NCI-H2081 (cell line): ENCODE measurements around the gene ADGRL1.

Experiments used
- DNase-seq, 2 experiments: peaks; one replicate each; lab custom pipeline; 2025; lab: John Stamatoyannopoulos, UW

The ADGRL1 gene

DNA sequence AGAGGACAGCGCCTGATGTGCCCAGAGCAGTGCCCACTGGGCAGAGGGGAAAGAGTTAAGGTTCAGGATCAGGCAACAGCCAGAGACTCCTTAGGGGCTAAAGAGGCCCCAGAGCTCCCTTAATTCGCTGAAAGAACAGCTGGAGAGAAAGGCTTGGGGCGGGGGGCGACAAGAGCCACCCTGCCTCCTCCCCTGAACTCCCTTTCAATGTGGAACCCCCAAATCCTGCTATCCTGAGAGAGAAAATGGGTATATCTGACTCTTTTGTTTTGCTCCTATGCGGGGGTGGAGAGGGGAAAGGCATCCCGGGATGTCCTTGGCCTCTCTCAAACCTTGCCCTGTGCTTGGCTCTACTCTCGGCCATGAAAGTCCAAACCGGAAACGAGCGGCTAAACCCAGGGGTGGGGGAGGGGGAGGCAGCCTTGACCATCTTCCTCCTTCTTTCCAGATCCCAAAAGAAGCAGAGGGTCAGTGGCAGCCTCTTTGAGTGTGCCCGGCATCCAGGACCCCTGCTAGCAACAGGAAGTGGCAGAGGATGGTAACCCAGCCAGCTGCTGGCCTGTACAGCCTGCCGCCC is 93.1 kb downstream of the ADGRL1 start:
- DNase-seq: no peak

DNA sequence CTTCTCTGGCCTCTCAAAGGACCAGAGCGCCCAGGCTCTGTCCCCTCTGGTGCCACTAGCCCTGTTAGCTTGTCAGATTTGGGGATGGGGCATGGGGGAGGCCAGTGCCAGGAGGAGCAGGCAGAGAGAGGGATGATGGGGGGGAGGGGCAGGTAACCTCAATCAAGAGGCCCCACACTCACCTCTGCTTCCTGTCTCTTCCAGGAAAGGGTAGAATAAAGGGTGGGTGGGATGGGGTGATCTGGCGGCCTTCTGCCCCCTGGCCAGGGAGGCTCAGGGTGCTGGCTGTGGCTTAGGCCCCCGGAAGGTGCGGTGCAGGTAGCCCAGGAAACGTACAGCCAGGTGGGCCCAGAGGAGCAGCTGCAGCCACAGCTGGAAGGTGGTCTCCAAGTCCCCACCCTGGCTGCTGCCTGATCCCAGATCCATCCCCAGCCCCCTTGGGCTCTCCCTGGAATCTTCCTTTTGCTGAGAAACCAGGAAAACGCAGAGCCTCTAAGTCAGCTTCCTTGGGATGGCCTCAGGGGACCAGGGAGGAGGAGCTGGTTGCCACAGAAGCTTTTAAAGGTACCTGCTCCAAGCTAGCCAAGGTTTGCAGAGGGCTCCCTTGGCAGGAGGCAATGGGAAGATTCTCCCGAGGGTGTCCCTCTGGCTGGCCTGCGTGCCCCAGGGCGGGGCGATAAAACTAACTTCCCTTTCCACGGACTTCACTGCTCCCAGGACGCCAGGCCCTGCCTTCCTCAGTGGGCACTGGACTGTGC is 93.7 kb downstream of the ADGRL1 start:
- no peak for DNase-seq

DNA sequence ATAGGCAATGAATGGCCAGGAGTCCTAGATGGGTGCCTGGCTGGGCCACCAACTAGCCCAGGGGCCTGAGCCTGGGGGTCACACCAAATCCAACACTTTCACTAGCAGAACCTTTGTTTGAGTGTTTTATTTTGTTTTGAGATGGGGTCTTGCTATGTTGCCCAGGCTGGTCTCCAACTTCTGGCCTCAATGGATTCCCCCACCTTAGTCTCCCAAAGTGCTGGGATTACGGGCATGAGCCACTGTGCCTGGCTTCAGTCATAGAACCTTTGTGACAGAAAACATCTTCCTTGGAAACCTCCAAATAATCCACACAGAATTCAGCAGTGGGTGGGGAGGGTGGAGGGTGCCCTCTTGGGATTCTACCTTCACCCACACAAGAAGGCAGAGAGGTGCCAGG is 94.5 kb downstream of the ADGRL1 start:
- DNase-seq: no peak

DNA sequence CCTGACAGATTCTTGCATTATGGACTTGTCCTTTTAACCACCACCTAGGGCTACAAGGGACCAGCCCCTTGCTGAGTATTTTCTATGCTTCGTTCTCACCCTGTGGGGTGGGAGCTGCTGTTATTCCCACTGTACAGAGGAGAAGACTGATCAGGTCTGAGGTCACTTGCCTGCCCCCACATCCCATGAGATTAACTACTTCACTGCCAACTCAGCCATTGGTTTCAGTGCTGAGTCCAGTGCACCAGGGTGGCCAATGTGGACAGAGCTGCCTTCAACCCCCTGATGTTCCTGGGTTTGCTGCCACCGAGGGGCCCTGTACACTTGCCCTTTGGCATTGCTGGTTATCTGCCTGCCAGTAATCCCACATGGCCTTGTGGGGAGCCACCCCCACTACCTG is 95.3 kb downstream of the ADGRL1 start:
- DNase-seq: no peak

DNA sequence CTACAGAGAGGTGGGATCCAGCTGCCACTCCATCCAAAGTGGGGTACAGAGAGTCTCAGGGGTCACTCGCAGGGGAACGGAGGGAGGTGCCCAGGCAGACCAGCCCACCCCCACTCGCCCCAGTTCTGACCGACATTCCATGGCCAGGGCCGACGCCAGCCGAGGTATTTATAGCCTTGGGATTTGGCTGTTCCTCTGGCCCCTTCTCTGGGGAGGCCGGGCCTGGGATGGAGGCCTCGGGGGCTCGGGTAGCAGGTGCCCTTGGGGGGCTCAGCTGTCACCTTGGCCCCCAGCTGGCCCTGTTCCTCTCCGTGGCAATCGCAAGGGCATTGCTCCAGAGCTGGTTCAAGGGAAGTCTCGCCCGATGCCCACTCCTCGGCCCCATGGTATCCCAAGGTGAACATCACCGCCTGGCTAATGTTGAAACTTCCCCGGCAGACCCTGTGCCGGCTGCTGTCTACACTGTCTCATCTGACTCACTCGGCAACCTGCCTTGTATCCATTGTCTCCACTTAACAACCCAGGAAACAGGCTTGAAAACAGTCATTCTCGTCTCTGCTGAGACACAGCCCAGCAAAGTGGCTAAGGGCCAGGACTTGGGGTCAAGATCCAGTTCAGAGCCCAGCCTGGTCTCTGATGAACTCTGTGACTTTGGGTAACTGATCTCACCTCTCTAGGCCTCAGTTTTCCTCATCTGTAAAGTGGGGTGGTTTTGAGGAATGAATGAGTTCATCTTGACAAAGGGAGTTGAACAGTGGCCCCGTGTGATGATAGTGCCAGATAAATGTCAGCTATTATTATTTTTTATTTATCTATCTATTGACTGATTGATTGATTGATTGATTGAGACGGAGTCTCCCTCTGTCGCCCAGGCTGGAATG is 98.1 kb downstream of the ADGRL1 start:
- DNase-seq: no peak

DNA sequence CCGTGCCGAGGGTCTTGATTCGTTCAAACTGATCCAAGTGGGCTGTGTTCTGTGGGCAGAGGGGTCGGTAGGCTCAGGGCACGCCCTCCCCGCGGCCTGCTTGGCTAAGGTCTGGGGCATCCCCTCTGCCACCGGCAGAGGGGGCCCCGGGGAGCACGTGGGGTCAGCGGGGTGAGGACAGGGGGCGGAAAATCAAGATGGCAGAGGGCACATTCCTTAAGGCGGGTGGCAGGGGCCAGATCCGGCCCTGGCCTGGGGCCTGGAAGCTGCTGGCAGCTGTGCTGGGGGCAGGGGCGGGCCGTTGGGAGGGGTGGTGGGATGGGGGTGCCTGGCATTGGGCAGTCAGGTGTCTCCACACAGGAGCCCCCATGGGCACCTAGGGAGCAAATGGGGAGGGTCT is 99.1 kb downstream of the ADGRL1 start:
- DNase-seq: no peak

DNA sequence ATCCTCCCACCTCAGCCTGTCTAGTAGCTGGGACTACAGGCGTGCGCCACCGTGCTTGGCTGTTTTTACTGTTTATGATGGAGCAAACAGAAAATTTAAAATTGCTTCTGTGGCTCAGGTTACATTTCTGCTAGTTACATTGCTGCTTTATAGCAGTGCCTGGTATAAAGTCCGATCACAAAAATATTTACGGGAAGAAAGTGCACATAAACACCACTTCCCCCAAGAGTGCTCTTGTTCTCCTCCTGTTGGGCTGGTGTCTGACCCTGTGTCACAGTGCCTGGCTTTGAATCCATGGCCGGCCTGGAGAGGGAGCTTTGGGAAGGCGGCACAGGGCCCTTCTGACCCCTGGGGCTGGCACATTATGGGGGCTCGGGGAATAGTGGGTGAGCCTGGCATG is 100.3 kb downstream of the ADGRL1 start:
- DNase-seq: no peak

DNA sequence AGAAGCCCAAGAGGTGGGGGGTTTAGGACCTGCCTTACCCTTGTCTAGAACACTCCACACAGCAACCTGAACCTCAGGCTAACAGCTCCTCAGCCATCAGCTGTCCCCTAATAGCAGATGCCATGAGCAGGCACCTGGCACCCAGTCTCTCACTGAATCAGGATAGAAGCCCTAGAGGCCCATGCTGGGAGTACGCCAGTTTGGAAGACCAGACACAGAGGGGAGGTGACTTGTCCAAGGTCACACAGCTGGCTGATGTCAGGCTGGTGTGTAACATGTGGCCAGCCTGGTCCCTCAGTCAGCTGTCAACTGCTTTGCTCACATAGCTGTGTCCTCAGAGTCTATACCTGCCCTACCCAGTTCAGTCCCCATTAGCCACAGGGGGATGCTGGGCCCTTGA is 102.7 kb downstream of the ADGRL1 start:
- DNase-seq: no peak

DNA sequence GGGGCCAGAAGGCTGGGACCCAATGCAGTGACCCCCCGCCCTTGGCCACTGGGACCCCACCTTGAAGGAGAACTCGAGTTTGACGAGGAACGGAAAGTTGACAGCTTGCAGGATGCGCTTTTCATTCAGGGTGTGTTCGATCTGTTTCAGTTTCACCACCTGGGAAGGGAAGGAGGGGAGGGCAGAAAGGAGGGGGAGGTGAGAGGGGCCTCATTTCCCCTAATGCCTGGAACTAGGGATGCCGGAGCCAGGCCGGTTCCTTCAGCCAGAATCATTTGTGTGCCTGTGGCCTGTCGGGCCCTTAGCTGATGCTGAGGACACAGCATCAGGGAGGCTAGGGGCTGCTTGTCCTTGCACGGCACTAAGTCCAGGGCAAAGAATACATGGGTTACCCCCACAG is 103.2 kb downstream of the ADGRL1 start:
- DNase-seq: no peak

DNA sequence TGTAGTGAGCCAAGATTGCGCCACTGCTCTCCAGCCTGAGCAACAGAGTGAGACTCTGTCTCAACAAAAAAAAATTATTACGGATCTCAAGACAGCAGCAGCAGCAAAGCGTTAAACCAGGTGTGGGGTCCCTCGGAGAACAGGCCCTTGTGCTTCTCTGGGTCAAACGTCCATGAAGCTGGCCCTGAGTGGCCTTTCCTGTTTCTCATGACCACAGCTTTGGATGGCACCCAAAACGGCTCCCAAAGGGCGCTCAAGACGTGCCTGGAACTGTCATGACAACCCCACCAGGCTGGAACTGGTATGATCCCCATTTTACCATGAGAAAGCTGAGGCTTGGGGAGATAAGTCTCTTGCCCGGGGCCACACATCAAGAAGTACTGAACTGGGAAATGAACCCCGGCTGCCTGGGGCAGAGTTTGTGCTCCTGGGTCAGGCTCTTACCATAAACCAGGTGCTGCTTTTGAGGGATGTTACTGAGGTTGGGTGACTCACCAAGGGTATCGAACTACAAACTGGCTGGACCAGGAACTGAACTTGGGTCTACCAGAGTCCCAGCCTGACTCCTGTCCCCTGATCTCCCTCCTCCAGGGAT is 103.8 kb downstream of the ADGRL1 start:
- DNase-seq: no peak

DNA sequence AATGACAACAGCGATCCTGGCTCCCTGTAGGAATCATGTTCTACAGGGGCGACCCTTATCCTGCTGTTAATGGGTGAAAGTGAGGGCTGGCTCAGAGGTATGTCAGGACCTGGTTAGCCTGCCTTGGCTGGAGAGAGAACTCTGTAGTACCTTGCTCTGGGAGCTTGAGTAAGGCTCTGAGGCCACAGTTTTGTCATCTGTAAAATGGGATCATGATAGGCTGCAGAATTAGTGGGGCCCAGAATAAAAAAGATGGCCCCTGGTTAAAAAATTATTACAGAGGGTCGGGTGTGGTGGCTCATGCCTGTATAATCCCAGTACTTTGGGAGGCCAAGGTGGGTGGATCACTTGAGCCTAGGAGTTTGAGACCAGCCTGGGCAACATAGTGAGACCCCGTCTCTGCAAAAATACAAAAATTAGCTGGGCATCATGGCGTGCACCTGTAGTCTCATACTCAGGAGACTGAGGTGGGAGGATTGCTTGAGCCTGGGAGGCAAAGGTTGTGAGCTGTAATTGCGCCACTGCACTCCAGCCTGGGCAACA is 104.9 kb downstream of the ADGRL1 start:
- DNase-seq: no peak
